Stimulated activated CD8-positive, alpha-beta memory T cell treated with anti-CD3 and anti-CD28 coated beads, Interleukin-7, amount 100 ng/mL, for 24 hours (primary cell): Measurements from ENCODE around the gene DHX16.
"Not testable (repeated sequence)": the region's sequence is repeated elsewhere in the genome, so short reads cannot be mapped to it uniquely, and the experiment has no call there.

ENCODE experiments used
- DNase-seq: peaks from one replicate; pipeline ENCODE4 v3.0.0-alpha.2; 2020; ENCODE audit warnings: low read depth

DHX16 gene

DNA sequence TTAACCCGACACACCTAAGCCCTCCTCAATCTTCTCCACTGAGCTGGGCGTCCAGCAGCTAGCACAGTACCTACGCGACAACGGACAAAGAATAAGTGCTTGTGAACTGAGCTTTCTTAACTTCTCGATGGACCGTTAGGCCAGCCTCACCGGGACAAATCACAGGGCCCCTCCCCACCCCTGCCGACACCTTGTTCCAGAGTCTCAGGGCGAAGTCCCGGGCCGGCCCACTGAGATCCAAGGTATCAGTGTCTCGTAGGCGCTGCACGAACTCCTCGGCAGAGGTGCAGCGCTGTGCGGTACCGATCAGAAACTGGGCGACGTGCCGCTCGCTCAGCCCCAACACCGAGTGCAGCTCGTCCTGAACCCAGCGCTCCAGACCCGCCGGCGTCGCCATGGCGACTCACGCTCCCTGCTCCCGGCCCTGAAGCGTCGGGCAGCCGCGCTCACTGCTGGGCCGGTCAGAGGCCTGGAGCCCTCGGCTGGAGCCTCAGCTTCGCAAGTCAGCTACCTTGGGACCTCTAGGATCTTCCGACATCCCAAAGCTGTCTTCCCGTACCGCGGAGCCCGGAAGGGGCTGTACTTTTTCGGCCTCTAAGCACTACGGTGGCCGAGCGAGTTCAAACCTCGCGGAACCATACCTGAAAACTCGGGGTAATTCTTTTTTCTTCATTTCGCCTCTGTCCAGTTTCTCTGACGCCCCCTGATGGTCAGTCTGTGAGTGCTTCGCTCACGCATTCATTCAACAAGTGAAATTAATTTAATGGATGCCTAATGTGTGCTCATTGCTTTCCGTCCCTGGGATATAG, at the start of gene DHX16:
Gene DHX16, minus strand, starts transcription at position 562 of the 809 bp plus-strand sequence. Its CDS starts 165 bp downstream, at position 397.
- DNase-seq, result peak; percentile 77

DNA sequence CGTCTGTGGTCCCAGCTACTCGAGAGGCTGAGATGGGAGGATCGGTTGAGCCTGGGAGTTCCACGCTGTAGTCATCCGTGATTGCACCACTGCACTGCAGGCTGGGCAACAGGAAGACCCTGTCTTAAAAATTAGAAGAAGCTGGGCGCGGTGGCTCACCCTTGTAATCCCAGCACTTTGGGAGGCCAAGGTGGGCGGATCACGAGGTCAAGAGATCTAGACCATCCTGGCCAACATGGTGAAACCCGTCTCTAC, 49.1 kb upstream of the DHX16 start:
- not testable (repeated sequence) for DNase-seq

DNA sequence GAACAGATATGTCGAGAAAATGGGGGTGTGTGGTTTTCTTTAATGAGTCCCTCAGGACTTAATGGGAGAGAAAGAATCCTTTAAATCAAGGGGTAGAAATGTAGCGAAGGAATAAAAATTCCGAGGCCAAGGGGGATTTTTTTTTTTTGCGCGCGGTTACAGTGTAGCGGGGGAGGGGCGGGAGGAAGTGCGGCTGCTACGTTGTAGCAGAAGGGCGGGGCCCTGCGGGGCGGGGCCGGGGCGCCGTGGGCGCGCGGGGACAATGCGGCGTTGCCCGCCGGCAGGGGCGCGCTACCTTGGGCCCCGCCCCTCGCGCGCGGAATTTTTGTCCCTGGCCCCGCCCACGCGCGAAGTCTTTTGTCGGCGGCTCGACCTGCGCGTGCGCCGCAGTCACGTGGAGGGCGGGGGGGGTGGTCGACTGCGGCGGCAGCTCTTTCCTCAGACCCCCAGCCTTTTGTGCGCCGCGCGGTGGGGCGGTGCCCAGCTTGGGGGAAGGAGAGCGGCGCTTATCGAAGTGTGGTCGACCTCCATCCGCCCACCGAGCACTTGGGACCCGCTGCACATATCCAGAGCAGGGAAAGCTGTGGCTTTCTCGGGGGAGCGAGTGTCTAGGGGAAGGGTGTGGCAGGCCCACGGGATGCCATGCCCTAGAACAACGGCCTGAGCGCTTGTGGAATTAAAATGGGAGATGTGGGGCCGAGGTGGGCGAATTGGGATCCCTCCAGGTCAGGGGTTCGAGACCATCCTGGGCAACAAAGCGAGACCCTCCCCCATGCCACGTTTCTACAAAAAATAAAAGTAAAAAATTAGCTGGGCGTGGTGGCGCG, 48.6 kb upstream of the DHX16 start:
- DNase-seq, result peak; percentile 89

DNA sequence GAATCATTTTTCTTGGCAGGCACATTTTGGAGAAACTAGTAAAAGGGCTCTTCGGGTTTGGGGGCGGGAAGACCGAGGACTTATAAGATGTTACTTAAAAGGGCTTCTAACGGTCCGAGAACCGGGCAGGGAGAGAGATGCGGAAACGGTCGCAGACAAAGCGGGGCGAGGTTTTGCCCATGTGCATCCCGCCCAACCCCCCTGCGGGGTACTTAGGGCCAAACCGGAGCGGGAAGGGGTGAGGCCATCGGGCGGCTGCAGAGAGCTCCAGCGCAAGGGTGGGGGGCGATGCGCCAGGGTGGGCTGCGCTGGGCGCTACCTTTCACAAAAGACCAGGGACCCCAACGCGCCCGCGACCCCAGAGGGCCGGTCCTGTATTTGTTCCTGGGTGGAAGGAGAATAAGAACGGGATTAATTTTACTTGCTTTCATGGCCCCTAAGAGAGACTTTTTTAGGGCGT, 48.0 kb upstream of the DHX16 start:
- no peak for DNase-seq

DNA sequence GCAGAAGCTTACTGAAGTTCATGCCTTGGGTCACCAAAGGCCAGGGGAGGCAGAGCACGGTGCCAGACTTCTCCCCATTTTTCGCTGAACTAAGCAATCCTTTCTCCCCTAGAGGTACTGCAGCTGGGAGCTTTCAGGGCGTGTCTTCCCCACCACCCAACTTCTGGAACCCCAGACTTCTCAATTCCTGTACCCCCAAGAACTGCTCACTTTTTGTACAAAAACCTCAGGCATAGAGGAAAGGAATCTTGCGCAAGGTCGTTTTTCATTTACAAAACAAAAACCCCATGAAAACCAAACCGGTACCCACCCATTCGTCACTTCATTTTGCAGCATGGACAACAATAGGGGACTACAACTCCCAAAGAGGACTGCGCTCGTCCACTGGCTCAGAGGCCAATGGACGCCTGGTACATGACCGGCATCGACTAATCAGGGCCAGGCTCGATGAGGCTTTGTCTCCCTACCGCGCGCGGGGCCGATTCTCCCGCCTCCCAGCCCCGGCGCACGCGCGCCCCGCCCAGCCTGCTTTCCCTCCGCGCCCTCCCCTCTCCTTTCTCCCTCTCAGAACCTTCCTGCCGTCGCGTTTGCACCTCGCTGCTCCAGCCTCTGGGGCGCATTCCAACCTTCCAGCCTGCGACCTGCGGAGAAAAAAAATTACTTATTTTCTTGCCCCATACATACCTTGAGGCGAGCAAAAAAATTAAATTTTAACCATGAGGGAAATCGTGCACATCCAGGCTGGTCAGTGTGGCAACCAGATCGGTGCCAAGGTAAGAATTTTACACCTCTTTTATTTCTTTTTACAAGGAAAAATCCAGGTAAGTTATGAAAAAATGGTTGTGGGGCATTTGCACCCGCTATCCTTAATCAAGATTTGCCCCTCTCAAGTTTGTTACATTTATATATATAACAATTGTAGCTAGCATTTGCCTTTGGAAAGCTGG, 47.3 kb upstream of the DHX16 start, which contains the start of gene TUBB:
Gene TUBB, plus strand, starts transcription at position 562 of the 947 bp plus-strand sequence. Its CDS starts 155 bp downstream, at position 717.
- peak; percentile 82 for DNase-seq

DNA sequence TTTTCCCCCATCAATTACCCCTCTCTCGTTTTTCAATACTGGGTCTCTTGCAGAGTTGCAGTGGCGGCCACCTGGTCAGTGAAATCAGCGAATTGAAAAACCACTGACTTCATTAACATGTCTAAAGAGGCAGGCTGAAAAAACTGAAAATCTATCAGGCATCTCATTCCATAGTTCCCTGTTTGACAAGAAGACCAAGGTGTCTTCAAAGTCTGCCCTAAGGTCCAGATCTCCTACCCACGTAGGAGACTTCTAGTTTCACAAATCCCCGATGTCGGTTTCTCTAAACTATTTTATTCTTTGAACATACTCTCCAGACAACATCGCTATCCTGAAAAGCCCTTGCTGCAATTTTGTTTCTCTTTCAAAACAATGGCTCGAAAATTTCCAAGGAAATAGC, 46.5 kb upstream of the DHX16 start:
- no peak for DNase-seq

DNA sequence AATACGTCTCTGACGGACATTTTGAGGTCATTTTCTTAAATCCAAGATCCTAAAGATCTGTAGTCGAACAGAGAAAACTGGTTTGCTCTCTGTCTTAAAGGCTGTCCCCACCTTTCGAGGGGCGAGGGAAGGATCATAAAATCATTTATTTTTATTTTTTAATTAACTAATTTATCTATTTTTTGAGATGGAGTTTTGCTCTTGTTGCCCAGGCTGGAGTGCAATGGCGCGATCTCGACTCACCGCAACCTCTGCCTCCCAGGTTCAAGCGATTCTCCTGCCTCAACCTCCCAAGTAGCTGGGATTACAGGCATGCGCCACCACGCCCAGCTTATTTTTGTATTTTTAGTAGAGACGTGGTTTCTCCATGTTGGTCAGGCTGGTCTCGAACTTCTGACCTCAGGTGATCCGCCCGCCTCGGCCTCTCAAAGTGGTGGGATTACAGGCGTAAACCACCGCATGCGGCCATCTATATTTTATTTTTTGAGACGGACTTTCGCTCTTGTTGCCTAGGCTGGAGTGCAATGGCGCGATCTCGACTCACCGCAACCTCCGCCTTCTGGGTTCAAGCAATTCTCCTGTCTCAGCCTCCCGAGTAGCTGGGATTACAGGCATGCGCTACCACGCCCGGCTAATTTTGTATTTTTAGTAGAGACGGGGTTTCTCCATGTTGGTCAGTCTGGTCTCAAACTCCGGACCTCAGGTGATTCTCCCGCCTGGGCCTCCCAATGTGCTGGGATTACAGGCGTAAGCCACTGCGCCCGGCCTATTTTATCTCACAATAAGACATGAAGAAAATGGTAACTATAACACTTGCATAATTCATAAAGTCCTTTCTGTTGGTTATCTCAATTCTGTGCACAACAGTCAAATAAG, 45.3 kb upstream of the DHX16 start:
- not testable (repeated sequence) for DNase-seq

DNA sequence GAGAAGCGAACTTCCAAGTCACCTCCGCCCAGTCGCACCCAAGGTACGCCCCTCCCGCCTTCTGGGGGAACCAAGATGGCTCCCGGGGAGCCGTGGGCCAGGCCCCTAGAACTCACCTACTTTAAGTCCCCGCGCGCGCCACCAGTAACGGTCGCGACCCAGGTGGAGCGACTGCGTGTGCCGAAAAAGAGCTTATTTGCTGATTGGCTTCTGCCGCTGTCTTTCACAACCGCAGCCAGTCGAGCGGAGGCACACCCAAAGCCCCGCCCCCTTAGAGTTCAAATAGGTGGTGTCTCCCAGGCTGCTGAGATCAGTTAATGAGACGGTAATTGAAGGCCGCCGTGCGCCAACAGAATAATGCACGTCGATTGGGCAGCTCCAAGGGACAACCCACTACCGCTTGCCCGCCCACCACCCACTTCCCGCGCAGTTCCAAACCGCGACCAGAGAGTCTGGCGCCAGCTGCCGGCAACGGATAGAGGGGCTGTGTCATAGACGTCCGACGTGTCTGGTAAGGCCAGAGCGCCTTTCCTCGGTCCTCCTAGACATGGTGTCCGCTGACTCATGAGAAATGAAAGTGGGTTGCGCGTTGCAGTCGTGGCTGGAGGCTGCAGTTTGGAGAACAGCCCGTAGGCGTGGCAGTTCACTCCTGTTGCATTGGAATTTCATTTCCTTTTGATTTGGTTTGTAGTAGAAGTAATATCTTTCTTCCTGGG, 44.5 kb upstream of the DHX16 start, which contains the start of gene MDC1:
Gene MDC1, minus strand, starts transcription at position 153 of the 716 bp plus-strand sequence. CDS start 2,106 bp downstream, outside the sequence.
- peak; percentile 93 for DNase-seq

DNA sequence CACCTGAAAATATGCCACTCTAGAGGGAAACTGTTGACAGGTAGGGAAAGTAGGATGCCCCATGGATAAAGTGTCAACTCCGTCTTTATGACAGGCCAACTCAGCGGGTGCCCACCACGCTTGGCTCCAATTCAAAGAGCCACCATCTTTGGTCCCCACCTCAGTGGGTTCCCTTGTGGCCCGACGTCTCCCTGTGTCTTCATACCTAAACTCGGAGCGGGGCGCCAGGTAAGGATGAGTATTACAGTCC, 44.0 kb upstream of the DHX16 start:
- no peak for DNase-seq

DNA sequence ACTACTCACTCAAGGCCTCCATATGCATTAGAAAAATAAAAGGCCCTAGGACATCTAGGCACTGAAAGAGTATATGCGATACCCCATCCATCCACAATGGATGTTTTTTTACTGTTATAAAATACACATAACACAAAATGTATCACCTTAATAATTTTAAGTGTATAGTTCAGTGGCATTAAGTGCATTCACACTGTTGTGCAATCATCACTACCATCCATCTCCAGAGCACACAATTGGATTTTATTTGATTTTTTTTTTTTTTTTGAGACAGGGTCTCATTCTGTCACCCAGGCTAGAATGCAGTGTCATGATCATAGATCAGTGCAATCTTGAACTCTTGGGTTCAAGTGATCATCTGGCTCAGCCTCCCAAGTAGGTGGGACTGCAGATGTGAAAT, 41.5 kb upstream of the DHX16 start:
- DNase-seq, result no peak

DNA sequence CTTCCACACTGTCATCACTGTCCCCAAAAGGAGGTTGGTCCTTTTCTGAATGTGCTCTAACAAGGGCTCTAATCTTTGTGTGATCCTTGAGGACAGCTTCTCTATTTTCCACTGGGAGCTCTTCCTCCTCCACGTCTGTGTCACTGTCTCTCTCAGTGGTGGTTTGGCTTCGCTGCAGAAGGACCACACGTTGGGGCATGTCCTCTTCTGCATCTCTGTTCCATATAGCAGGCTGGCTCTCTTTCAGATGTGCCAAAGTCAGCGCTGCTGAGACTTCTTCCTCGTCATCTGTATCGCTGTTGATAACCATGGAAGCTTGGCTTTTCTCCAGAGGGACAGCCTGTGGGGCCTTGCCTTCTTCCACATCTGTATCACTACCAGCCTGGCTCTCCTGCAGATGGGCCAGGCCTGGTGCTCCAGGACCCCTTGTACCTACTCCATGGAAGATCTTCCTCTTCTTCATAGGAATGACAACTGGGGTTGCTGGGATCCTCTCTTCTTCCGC, 39.7 kb upstream of the DHX16 start:
- no peak for DNase-seq

DNA sequence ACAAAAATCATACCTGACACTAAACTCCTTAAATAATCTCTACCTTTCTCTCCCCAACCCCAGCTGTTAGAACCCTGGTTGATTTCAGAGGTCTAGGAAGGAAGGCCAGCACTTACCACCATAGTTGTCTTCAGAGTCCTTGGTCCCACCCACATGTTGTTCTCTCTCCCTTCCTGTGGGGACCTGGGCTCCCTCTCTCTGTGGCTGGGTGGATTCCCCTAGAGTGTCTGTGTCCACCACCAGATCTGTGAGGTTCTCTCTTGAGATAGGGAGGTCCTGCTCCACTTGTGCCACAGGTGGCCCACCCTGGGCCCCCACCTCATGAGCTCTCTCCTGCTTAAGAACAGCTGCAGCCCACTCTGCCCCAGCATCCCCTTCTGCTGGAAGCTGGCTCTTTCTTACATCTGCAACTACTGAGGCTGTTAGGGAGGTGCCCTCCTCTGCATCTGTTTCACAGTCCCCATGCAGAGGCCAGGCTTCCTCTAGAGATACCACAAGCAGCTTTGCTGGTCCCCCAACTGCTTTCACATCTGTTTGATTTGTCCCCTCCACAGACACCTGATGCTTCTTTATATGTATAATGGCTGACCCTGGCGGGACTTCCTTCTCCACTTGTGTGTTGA, 39.1 kb upstream of the DHX16 start:
- no peak for DNase-seq

DNA sequence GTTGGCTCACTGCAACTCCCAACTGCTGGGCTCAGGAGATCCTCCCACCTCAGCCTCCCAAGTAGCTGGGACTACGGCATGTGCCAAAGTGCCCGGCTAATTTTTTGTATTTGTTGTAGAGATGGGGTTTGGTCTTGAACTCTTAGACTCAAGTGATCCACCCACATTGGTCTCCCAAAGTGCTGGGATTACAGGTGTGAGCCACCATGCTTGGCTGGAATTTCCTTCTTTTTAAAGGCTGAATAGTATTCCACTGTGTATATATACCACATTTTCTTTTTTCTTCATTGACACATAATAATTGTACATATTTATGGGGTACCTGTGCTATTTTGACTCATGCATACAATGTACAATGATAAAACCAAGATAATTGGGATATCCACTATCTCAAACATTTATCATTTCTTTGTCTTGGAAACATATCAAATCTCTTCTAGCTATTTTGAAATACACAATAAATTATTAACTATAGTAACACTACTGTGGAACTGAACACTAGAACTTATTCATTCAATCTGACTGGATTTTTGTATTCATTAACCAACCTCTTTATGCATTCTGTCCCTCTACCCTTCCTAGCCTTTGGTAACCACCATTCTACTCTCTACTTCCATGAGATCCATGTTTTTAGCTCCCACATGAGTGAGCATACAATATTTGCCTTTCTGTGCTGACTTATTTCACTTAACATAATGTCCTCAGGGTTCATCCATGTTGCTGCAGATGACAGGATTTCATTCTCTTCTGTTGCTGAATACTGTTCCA, 36.5 kb upstream of the DHX16 start:
- no peak for DNase-seq

DNA sequence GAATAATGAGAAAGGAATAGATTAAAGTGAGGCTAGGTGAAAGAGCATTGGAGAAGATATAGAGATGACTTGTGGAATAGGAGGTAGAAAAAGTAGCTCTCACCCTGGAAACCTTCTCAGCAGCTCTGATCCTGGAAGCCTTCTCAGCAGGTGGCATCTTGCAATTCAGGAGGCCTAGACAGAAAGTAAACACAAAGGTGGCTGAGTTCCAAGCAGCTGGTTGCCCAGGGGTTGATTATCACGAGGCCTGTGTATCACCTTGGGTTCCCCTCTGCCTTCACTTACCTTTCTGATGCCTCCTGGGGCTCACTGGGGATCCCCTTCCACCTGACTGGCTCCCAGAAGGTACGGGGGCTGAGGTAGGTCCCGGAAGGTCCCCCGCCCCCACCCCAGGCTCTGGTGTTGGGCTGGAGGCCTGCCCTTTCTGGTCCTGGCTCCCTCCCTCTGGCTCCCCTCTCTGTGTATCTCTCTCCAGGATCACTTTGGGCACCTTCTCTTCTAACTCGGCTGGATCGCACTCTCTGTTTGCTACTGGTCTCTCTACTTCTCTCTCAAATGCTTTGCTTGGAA, 34.6 kb upstream of the DHX16 start:
- DNase-seq, result no peak

DNA sequence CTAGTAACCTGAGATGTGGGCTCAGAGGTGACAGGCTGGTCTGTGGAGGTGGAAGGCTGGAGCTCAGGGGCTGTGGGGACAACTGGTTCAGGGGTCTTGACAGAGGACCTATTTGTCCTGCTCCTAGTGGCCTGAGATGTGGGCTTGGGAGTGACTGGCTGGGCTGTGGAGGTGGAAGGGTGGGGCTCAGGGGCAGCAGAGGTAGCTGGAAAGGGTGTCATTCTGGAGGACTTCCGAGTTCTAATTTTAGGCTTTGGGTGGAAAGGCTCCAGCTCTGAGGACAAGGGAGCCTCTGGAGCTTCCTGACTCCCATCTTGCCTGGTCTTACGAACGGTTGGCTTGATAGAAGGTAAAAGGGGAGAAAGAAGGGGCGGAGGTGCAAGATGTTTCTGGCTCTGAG, 32.8 kb upstream of the DHX16 start:
- DNase-seq, result no peak

DNA sequence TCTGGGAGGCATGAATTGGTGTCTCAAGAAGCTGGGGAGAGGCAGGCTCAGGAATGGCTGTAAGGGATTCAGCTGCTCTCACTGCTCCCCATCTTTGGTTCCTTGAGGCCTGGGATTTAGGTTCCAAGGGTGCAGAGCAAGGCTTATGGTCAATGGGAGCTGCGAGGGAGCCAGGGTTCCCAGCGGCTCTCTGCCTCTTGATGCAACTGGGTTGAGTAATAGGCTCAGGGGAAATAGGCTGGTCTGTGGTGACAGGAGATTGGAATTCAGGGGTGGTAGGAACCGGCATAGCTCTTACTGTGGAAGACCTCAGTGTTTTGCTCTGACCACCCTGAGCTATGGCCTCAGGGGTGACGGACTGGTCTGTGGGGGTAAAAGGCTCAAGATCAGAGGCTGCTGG, 31.0 kb upstream of the DHX16 start:
- no peak for DNase-seq

DNA sequence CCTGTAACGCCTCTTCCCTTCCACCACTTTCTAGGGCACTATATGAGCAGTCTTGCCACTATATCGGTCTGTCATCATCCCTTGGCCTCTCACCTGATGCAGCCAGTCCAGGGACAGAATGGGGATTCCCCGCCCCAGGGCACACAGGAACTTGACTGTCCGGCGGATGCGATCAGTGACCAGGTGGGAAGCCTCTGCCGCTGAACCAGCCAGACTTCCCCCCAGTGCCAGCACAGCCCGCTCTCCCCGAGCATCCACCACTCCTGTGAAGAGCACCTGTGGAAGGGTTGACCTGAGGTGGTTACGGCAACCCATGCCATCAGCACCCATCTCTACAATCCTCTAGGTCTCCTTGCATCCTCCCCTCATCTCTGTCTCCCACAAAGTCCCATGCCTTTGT, 30.2 kb upstream of the DHX16 start:
- no peak for DNase-seq

DNA sequence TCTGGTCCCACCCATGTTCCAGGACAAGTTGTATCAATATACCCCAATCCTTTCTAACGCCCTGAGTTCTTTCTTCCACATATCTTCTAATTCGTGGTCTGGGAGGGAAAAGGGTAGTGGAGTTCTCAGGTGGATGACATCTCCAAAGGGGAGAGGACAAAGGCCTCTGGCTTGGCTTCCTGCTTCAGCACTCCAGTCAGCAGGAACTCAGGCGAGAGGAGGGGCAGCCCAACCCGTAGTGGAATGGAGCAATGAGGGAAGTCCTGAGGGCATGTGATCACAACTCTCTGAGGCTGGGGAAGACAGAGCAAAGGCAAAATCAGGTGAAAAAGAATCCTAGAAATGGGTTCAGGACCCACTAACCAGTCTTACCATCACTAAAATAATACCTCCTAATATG, 27.5 kb upstream of the DHX16 start:
- no peak for DNase-seq

DNA sequence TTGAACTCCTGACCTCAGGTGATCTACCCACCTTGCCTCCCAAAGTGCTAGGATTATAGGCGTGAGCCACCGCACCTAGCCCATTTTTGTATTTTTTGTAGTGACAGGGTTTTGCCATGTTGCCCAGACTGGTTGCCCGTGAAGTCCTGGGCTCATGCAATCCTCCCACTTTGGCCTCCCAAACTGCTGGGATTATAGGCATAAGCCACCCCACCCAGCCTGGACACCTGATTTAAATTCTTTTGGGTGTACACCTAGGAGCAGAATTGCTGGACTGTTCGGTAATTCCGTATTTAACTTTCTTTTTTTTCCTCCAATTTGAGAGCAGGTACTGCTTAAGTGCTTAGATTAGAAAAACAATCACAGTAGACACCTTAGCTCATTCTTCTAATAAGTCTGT, 23.6 kb upstream of the DHX16 start:
- no peak for DNase-seq
